Measurements from ENCODE around the gene PCSK6. TPM values are rescaled to one million over a fixed set of nuclear protein-coding genes. Genes with fewer than 3 reads are reported as not detected.

The PCSK6 gene
- 3.7 and 7.3 TPM in 2 replicates for total RNA-seq

GRCh38 chr15:101489599-101490407 lies at the start of gene PCSK6:
Gene PCSK6, minus strand, starts transcription at chr15:101489707. Its CDS starts 37 bp downstream, at chr15:101489670.
- no peak for DNase-seq (ENCODE audit: low read depth)
- peak within 1 kb of the TSS; percentile 37 for H3K4me3 ChIP-seq (ENCODE audit: low read depth, low read length)
- TF ChIP-seq CTCF (conservative IDR thresholded peaks at IDR 0.05; ENCODE audit: low read depth, low read length) = no peak

- DNase-seq (ENCODE audit: low read depth) = no peak
- TF ChIP-seq CTCF (conservative IDR thresholded peaks at IDR 0.05; ENCODE audit: low read depth, low read length) = no peak
- H3K4me3 ChIP-seq (ENCODE audit: low read depth, low read length) = no peak overlapping the region
Measured at GRCh38 chr15:101538996-101539395, 49.5 kb upstream of the PCSK6 start.

- no peak overlapping the region for H3K4me3 ChIP-seq (ENCODE audit: low read depth, low read length)
- no peak for DNase-seq (ENCODE audit: low read depth)
- no peak for TF ChIP-seq CTCF (conservative IDR thresholded peaks at IDR 0.05; ENCODE audit: low read depth, low read length)
Measured at GRCh38 chr15:101538177-101538576, 48.7 kb upstream of the PCSK6 start.

GRCh38 chr15:101537483-101538080 lies 48.1 kb upstream of the PCSK6 start:
- no peak overlapping the region for H3K4me3 ChIP-seq (ENCODE audit: low read depth, low read length)
- TF ChIP-seq CTCF (conservative IDR thresholded peaks at IDR 0.05; ENCODE audit: low read depth, low read length) = no peak
- DNase-seq (ENCODE audit: low read depth) = no peak

- no peak overlapping the region for H3K4me3 ChIP-seq (ENCODE audit: low read depth, low read length)
- TF ChIP-seq CTCF (conservative IDR thresholded peaks at IDR 0.05; ENCODE audit: low read depth, low read length) = no peak
- no peak for DNase-seq (ENCODE audit: low read depth)
Measured at GRCh38 chr15:101536875-101537405, 47.4 kb upstream of the PCSK6 start.

- DNase-seq (ENCODE audit: low read depth) = no peak
- H3K4me3 ChIP-seq (ENCODE audit: low read depth, low read length) = no peak overlapping the region
- TF ChIP-seq CTCF (conservative IDR thresholded peaks at IDR 0.05; ENCODE audit: low read depth, low read length) = no peak
Measured at GRCh38 chr15:101536166-101536874, 46.8 kb upstream of the PCSK6 start.
